ENCODE results near the gene CCDC106.
A peak's percentile ranks its signal among the peaks of the same experiment; 100 is the strongest.

Gene CCDC106

GRCh38 chr19:55668603-55669348, 20.8 kb downstream of the CCDC106 start:
- no peak for DNase-seq

GRCh38 chr19:55669418-55670279, 21.6 kb downstream of the CCDC106 start:
- DNase-seq: no peak

GRCh38 chr19:55670280-55671053, 22.5 kb downstream of the CCDC106 start:
- DNase-seq: no peak

- no peak for DNase-seq
Measured at GRCh38 chr19:55671054-55671378, 23.0 kb downstream of the CCDC106 start.

GRCh38 chr19:55672418-55672817, 24.4 kb downstream of the CCDC106 start:
- no peak for DNase-seq

- DNase-seq: no peak
Measured at GRCh38 chr19:55673465-55673864, 25.5 kb downstream of the CCDC106 start.

- no peak for DNase-seq
Measured at GRCh38 chr19:55673889-55674288, 25.9 kb downstream of the CCDC106 start.

GRCh38 chr19:55674459-55674840, 26.4 kb downstream of the CCDC106 start:
- DNase-seq: no peak

- DNase-seq: peak; percentile 87
Measured at GRCh38 chr19:55674841-55675660, 27.0 kb downstream of the CCDC106 start, which contains the start of gene EPN1. Gene EPN1, plus strand, starts transcription at chr19:55675226. Its CDS starts 3,402 bp downstream, at chr19:55678628.

GRCh38 chr19:55675661-55676354, 27.8 kb downstream of the CCDC106 start:
- DNase-seq: no peak

- no peak for DNase-seq
Measured at GRCh38 chr19:55676383-55676782, 28.4 kb downstream of the CCDC106 start.

- DNase-seq: no peak
Measured at GRCh38 chr19:55676889-55677505, 29.0 kb downstream of the CCDC106 start.

GRCh38 chr19:55677572-55678028, 29.6 kb downstream of the CCDC106 start:
- DNase-seq: no peak

- DNase-seq: no peak
Measured at GRCh38 chr19:55678121-55678671, 30.2 kb downstream of the CCDC106 start.

- DNase-seq: no peak
Measured at GRCh38 chr19:55679343-55680257, 31.6 kb downstream of the CCDC106 start.

GRCh38 chr19:55680339-55681130, 32.5 kb downstream of the CCDC106 start:
- no peak for DNase-seq

GRCh38 chr19:55681131-55682092, 33.4 kb downstream of the CCDC106 start:
- DNase-seq: no peak
